ENCODE measurements around the gene C6orf132. TPM values are rescaled to one million over a fixed set of nuclear protein-coding genes. Genes with fewer than 3 reads are reported as not detected.

C6orf132 gene
- total RNA-seq, 1 donor from 2014 or later = 11.8 TPM

DNA sequence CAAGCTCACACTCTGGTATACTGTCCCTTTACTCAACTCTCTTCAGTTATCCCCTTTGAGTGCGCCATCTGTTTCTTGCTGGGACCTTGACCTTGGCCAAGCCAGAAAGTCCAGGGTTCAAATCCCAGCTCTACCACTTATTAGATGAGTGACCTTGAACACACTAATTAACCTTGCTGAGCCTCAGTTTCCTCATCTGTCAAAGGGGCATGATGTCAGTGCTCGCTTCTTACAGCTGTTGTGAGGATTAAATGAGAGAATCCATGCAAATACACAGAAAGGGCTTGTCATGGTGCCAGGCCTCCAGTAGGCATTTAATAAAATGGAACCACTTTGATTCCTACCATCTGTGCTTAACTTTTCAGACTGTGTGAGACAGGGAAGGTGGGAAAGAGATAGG, 34.3 kb downstream of the C6orf132 start:
- no peaks in the 10 kb centered on the region for H3K9me3 Mint-ChIP-seq (ENCODE audit: low read depth)
- TF ChIP-seq, protein P1, sequence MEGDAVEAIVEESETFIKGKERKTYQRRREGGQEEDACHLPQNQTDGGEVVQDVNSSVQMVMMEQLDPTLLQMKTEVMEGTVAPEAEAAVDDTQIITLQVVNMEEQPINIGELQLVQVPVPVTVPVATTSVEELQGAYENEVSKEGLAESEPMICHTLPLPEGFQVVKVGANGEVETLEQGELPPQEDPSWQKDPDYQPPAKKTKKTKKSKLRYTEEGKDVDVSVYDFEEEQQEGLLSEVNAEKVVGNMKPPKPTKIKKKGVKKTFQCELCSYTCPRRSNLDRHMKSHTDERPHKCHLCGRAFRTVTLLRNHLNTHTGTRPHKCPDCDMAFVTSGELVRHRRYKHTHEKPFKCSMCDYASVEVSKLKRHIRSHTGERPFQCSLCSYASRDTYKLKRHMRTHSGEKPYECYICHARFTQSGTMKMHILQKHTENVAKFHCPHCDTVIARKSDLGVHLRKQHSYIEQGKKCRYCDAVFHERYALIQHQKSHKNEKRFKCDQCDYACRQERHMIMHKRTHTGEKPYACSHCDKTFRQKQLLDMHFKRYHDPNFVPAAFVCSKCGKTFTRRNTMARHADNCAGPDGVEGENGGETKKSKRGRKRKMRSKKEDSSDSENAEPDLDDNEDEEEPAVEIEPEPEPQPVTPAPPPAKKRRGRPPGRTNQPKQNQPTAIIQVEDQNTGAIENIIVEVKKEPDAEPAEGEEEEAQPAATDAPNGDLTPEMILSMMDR (IDR thresholded peaks at IDR 0.05; ENCODE audit: unreplicated experiment) = no peak
- no peaks in the 10 kb centered on the region for H3K27me3 Mint-ChIP-seq
- no peak overlapping the region for H3K27ac Mint-ChIP-seq
- H3K36me3 Mint-ChIP-seq (ENCODE audit: insufficient read depth) = peaks cover 8% of the 10 kb centered on the region
- no peak overlapping the region for H3K4me3 Mint-ChIP-seq (ENCODE audit: low read depth)
- DNase-seq (ENCODE audit: low spot score, unreplicated experiment) = no peak
- H3K4me1 Mint-ChIP-seq (ENCODE audit: low read depth) = peaks cover 3% of the 10 kb centered on the region

DNA sequence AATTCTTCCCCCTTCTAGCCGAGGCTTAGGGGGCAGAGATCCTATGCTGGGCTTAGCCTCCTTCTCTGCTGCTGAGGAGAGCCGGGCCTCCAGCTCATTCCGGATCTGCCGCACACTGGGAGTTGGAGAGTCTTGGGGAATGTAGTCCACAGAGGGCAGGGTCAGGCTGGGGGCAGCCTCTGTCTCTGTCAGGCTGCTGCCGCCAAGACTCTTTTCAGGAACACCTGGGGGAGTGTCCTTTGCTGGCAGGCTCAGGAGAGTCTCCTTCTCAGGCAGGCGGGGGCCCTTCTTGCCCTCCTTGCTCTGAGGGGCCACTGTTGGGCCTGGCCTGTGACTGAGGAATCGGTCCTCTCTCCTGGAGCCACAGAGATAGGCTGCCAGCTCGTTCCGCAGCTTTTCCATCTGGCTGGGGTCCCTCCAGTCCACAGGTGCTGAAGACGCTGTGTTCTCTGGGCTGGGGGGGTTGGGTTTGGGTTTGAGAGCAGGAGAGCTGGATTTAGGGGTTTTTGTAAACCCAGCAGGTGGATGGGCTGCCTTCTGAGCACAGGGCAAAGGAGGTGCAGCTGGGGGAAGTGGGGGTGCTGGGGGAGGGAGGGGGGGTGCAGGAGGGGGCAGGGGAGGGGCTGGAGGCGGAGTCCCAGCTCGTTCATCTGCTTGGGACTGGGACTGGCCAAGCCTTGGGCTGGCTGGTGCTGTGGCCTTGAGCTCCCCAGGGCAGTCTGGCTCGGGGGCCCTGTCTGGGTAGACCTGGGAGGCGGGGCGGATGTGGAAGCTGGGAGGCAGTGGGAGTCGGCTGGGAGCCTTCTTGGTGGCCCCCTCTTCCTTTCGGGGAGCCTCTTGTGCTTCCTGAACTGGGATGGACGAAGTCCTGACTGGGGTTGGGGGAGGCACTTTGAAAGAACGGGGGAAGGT, 36.1 kb downstream of the C6orf132 start:
- TF ChIP-seq, protein P1 (IDR thresholded peaks at IDR 0.05; ENCODE audit: unreplicated experiment) = no peak
- peak overlapping the region; percentile 67 for H3K27ac Mint-ChIP-seq
- H3K9me3 Mint-ChIP-seq (ENCODE audit: low read depth) = no peaks in the 10 kb centered on the region
- peaks cover 12% of the 10 kb centered on the region for H3K36me3 Mint-ChIP-seq (ENCODE audit: insufficient read depth)
- no peak overlapping the region for H3K4me3 Mint-ChIP-seq (ENCODE audit: low read depth)
- DNase-seq (ENCODE audit: low spot score, unreplicated experiment) = no peak
- H3K4me1 Mint-ChIP-seq (ENCODE audit: low read depth) = peaks cover 5% of the 10 kb centered on the region
- H3K27me3 Mint-ChIP-seq = no peaks in the 10 kb centered on the region

DNA sequence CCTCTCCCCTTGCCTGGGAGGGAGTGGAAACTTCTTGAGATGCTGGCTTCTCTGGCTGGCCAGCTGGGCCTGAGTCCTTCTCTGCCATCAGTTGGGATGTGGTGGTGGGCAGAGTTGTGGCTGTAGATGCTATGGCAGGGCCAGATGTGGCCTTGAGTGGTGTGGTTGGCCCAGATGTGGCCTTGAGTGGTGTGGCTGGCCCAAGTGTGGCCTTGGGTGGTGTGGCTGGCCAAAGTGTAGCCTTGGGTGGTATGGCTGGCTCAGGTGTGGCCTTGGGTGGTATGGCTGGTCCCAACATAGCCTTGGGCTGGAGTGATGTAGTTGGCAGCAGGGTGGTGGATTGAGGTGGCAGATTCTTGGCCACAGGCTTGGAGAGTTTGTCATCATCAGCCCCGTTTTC, 36.7 kb downstream of the C6orf132 start:
- no peaks in the 10 kb centered on the region for H3K9me3 Mint-ChIP-seq (ENCODE audit: low read depth)
- H3K36me3 Mint-ChIP-seq (ENCODE audit: insufficient read depth) = peaks cover 12% of the 10 kb centered on the region
- DNase-seq (ENCODE audit: low spot score, unreplicated experiment) = no peak
- H3K27me3 Mint-ChIP-seq = no peaks in the 10 kb centered on the region
- H3K4me3 Mint-ChIP-seq (ENCODE audit: low read depth) = no peak overlapping the region
- H3K27ac Mint-ChIP-seq = peak overlapping the region; percentile 67
- peaks cover 7% of the 10 kb centered on the region for H3K4me1 Mint-ChIP-seq (ENCODE audit: low read depth)
- TF ChIP-seq, protein P1 (IDR thresholded peaks at IDR 0.05; ENCODE audit: unreplicated experiment) = no peak

DNA sequence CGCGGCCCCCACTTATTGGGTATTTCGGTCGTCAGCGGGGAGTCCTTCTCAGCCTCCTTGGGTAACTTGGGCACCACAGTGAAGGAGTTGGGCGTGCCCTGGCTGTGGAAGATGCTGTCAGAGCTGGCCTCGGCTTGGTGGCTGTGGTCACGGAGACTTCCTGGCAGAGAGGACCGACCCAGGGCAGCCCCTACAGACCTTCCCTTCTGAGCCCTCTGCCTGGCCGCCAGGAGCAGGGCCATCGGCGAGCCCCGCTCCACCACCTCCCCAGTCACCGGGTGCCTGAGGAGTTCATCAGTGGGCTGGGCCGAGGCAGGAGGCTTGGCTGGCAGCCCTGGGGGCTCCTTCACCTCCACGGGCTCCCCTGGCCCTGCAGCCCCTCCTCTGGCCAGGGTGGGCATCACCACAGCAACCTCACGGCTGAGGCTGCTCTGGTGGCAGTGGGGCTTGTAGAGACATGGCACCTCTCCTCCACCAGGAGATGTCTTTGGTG, 37.2 kb downstream of the C6orf132 start:
- H3K36me3 Mint-ChIP-seq (ENCODE audit: insufficient read depth) = peaks cover 10% of the 10 kb centered on the region
- H3K9me3 Mint-ChIP-seq (ENCODE audit: low read depth) = no peaks in the 10 kb centered on the region
- no peak for DNase-seq (ENCODE audit: low spot score, unreplicated experiment)

DNA sequence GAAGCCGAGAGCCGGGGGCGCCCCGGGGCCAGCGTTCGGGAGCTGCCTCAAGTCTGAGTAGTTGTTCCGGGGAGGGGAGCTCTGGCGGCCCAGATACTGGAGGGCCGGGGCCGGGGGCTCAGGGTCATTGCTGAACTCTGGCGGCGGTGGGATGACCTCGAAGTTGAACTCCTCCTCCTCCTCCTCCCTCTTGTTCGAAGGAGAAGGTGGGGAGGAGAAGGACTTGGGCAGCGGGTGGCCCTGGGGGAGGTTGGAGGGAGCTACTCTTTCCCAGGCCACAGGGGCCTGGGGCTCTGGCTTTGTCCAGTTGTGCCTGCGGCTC, 37.7 kb downstream of the C6orf132 start:
- Mint-ChIP-seq H3K27ac (no peak overlapping the region), H3K4me3 (ENCODE audit: low read depth) (peak overlapping the region; percentile 52), H3K9me3 (ENCODE audit: low read depth) (no peaks in the 10 kb centered on the region), H3K4me1 (ENCODE audit: low read depth) (peaks cover 12% of the 10 kb centered on the region), H3K27me3 (no peaks in the 10 kb centered on the region), H3K36me3 (ENCODE audit: insufficient read depth) (peaks cover 6% of the 10 kb centered on the region)
- no peak for DNase-seq (ENCODE audit: low spot score, unreplicated experiment)
- TF ChIP-seq, protein P1 (IDR thresholded peaks at IDR 0.05; ENCODE audit: unreplicated experiment) = no peak

More for the DNA sequence above, 37.2 kb downstream of the C6orf132 start:
- Mint-ChIP-seq H3K4me1 (ENCODE audit: low read depth) (peaks cover 9% of the 10 kb centered on the region), H3K4me3 (ENCODE audit: low read depth) (peak overlapping the region; percentile 52), H3K27ac (no peak overlapping the region), H3K27me3 (no peaks in the 10 kb centered on the region)
- TF ChIP-seq, protein P1 (IDR thresholded peaks at IDR 0.05; ENCODE audit: unreplicated experiment) = no peak

All from progenitor cell of endocrine pancreas (in vitro differentiated cells).